ENCODE data around the gene ENAH.
"Not testable (repeated sequence)": the region's sequence is repeated elsewhere in the genome, so short reads cannot be mapped to it uniquely, and the experiment has no call there.

ENAH gene

DNA sequence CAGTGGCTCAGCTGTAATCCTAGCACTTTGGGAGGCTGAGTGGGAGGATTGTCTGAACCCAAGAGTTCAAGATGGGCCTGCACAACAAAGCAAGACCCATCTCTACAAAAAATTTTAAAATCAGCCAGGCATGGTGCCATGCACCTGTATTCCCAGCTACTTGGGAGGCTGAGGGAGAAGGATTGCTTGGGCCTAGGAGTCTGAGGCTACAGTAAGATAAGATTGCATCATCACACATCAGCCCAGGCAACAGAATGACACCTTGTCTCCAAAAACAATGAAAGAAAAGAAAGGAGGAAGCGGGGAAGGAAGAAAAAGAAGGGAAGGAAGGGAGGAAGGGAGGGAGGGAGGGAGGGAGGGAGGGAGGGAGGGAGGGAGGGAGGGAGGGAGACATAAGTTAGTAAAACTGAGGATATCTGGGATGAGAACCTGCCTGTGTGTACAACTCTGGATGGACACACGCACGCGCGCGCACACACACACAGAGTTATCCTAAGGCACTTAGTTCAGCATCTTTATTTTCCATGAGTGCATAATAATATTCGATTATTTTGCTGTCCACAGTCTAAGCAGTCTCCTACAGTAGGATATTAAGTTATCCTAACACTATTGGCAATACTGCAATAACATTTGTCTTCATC, 132.2 kb downstream of the ENAH start:
- DNase-seq, result no peak

DNA sequence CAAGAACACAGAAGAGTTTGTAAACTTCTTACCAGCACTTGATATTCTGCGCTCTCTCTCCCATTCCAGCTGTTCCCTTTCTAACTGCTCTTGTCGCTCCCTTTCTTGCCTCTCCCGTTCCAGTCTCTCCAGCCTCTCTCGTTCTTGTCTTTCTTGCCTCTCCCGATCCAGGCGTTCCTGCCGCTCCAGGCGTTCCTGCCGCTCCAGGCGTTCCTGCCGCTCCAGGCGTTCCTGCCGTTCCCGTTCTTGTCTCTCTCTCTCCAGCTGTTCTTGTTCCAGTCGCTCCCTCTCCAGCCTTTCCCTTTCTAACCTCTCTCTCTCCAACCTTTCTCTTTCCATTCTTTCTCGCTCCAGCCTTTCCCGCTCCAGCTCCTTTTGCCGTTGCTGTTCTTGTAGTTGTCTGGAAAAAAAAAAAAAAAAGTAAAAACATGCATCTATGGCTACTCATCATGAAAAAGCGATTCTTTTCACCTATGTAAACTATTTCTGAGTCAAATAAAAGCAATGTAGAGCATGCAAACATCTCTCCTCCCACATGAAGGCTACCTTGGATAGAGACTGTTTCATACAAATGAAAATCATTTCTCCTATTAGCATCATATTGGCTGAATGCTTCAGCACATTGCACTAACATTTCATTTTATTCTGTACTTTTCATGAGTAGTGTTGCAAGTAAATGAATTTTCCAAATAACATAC, 133.6 kb downstream of the ENAH start:
- no peak for DNase-seq

DNA sequence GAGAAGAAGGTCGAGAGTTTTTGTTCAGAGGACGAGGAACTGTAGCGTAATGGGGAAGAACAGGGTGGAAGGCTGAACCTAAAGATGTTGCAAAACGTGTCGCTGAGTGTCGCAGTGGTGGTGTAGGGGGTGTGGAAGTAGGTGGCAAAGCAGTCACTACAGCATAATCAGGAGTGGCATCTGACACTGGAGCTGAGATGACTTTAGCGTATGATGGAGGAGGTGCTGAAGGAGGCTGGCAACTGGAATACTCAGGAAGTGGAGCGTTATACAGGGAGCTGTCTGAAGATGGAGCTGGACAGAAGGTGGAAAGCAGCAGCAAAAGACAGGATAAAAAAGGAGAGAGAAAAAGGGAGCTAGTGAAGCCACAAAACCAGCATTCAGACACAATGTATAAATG, 135.2 kb downstream of the ENAH start:
- no peak for DNase-seq

DNA sequence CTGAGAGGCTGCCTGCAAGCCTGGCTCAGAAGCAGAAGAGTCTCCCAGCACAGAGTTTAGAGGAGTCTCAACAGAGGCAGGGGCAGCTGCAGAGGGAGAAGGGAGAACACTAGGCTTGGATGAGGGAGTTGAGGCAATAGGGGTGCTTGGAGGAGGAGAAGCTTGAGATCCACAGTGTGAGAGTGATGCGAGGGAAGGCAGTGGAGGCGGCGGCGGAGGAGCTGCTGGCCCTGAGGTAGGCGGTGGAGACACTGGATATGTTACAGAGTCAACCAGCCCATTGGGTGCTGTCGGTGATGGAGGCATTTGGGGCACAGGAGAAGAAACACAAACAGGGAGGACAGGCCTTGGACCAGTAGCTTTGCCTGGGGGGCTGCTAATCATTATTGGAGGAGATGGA, 135.7 kb downstream of the ENAH start:
- DNase-seq, result no peak

DNA sequence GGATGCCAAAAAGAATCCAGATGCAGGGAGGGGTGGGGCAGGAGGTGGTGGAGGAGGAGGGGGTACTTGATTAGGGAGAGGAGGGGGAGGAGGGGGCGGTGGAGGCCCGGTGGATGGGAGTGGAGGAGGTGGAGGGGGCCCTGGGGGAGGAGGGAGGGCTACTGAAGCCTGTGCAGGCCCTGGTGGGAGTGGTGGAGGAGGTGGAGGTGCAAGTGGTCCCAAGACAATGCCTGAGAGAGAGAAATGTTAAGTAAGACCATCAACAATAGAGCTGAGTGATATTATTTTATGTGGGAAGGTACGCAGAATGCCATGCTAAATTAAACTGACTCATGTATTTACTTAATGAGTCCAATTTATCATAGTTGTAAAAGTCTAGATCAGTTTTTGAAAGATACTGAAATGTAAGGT, 138.2 kb downstream of the ENAH start:
- DNase-seq, result no peak

DNA sequence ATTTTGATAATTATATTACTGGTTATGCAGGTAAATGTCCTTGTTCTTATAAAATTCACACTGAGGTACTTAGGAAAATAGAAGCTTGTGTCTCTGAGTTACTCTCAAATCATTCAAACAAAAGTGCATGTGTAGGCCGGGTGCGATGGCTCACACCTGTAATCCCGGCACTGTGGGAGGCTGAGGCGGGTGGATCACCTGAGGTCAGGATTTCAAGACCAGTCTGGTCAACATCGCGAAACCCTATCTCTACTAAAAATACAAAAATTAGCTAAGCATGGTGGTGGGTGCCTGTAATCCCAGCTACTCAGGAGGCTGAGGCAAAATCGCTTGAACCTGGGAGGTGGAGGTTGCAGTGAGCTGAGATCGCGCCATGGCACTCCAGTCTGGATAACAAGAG, 139.3 kb downstream of the ENAH start:
- not testable (repeated sequence) for DNase-seq

DNA sequence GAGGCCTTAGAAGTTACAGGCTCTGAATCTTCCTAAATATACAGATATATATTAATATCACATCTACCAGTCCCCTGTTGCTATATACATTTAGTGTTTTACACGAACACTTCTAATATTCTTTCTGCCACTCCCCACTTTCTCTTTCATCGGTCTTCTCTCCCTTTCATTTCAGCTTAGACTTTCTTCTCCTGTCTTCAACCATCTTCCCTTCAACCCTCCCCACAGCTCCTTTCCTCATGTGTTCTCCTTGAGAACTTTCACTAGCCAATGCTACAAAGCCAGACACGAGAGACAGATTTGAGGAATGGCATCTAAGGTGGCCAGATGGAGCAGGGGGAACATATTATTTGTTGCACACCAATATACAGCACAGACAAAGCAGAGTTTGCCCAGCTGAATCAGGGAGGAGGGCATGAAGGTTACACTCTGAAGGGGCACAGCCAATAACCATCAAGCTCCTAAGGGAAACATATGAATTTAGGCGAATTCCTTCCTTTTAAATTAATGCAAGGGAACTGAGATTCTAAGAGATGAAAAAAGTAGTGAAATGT, 141.0 kb downstream of the ENAH start:
- no peak for DNase-seq

GRCh38 chr1:225510740-225511139, 142.2 kb downstream of the ENAH start:
- not testable (repeated sequence) for DNase-seq

DNA sequence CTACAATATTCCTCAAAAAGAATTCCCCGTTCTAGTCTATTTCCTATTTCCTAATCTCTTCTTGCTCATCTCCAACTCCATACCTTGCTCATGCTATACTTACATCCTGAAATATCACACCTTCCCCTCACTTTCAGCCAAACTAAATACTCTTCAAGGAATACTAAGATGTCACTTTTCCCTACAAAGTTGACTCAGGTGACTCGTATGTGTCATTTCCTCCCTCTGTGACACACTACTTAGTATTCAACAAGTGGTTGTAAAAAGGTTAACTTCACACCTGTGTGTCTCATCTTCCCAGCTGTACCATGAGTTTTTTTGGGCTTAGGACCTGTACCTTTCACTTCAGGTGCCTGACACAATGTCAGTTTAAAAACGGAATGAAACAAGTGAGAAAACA, 143.2 kb downstream of the ENAH start:
- peak; percentile 31 for DNase-seq

GRCh38 chr1:225509376-225509707, 143.6 kb downstream of the ENAH start:
- peak; percentile 63 for DNase-seq

GRCh38 chr1:225508538-225509375, 144.2 kb downstream of the ENAH start:
- DNase-seq, result peak; percentile 79

- no peak for DNase-seq
These were observed 146.2 kb downstream of the ENAH start for GRCh38 chr1:225506727-225507126.

GRCh38 chr1:225504776-225505175, 148.1 kb downstream of the ENAH start:
- no peak for DNase-seq

DNA sequence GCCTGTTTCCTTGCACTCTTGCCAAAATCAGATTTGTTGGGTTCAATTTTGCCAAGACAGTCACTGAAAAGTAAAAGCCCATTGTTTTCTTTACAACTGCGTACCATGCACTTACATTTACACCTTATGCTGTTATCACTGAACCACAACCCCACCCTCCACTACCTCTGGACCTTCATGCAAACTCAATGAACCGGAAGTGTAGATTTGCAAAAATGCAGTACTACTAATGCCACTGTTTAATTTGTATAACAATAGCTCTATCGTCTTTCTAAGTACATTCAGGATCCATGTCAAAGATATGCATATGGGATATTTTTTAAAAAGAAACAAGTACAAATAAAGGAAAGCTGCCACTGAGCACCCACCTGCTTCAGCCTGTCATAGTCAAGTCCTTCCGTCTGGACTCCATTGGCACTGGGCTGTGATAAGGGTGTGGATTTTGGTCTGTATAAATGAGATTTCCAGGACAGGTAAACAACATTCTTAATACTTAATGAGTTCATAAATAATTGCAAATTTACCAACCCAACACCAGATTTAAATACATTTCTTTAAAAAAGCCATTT, 152.2 kb downstream of the ENAH start:
- no peak for DNase-seq

GRCh38 chr1:225498549-225499136, 154.3 kb downstream of the ENAH start:
- DNase-seq, result no peak

- DNase-seq, result no peak
These were observed 158.0 kb downstream of the ENAH start for GRCh38 chr1:225494789-225495359.

DNA sequence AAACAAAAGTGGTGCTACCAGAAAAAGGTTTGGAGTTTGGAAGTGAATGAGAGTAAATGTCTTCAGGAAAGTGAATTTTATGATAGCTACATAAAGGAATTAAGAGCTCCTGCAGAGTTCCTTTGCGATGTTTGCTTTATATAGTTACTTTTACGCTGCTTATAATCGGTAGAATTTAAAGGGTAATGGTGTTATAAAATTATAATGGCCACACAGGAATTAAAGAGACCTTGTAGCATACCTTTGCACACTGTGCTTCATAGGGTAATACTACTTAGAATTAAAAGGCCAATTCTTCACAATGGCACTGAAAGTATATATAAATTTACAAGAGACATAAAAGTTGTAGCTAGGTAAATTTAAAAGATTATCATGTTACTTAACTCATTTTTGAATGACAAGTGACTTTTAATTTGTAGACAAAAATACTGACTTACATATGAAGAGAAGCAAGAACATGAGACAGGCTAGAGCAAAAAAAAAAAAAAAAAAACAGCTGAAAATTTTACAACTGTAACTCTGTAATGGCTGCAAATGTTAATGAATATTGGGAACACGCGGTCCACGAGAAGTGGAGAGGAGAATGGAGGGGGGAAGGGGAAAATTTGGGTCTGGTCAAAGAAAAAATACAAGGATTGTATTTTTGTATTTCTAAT, 159.2 kb downstream of the ENAH start:
- DNase-seq, result no peak

- DNase-seq, result no peak
These were observed 164.2 kb downstream of the ENAH start for GRCh38 chr1:225488676-225489075.

DNA sequence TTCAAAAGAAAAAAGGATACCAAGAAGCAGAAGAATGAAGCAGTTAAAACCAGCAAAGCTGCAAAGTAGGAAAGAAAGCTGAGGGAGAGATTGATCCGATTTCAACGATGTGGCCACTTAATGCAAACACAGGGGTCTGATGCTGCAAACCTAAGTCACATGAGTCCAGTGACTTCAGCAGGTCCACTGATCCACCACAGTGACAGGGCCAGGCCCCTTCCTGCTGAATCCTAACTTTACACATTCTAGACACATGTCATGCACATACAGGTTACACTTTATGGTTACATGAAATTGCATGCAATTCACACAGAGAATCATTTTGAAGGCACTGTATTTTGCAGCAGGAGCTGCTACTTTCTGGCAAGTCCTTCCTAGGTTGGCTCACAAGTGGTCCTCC, 166.1 kb downstream of the ENAH start:
- DNase-seq, result no peak

- no peak for DNase-seq
These were observed 166.9 kb downstream of the ENAH start for GRCh38 chr1:225485991-225486530.

- no peak for DNase-seq
These were observed 167.7 kb downstream of the ENAH start for GRCh38 chr1:225485226-225485625.
